K562 (cell line): ENCODE measurements around the gene PTPN1. TPM values are rescaled to one million over a fixed set of nuclear protein-coding genes. Genes with fewer than 3 reads are reported as not detected.

ENCODE experiments used
- ARID2 ChIP-seq: fragments of 450-650 bp; IDR thresholded peaks from 2 replicates; pipeline ENCODE4 v1.6.1; 2017; ENCODE audit warnings: antibody characterized with exemption, mild to moderate bottlenecking
- CAMTA2 ChIP-seq: fragments of 250-450 bp; sonication (Bioruptor Pico); conservative IDR thresholded peaks from 2 replicates; pipeline ENCODE4 v1.5.1; 2022
- CBX1 ChIP-seq: sonication (generic); IDR thresholded peaks from 2 replicates; pipeline ENCODE4 v1.6.1; 2016; ENCODE audit warnings: antibody characterized with exemption, low read depth, mild to moderate bottlenecking
- CGGBP1 ChIP-seq: fragments of 250-450 bp; sonication (Bioruptor Pico); IDR thresholded peaks from 2 replicates; pipeline ENCODE4 v1.9.0; 2021; ENCODE audit warnings: mild to moderate bottlenecking
- ELK1 ChIP-seq: sonication (generic); formaldehyde crosslinking; IDR thresholded peaks from 2 replicates; pipeline ENCODE4 v1.8.1; 2022; ENCODE audit warnings: missing genetic modification reagents
- HDGF ChIP-seq: fragments of 450-650 bp; IDR thresholded peaks from 2 replicates; pipeline ENCODE4 v1.6.1; 2016
- POLR2B ChIP-seq: fragments of 450-650 bp; IDR thresholded peaks from 2 replicates; pipeline ENCODE4 v1.6.1; 2018; ENCODE audit warnings: low read depth; ENCODE audit not compliant: partially characterized antibody
- REST ChIP-seq, 2 experiments: fragments of 450-650 bp; formaldehyde crosslinking in 1 of 2; IDR thresholded peaks; 2 replicates each; pipeline versions ENCODE4 v1.4.0 to v1.6.1; 2014 to 2020; ENCODE audit warnings: mild to moderate bottlenecking in 2 of 2, borderline replicate concordance in 1 of 2, low read depth in 1 of 2
- ZBTB34 ChIP-seq: fragments of 250-450 bp; sonication (Bioruptor Pico); IDR thresholded peaks from 2 replicates; pipeline ENCODE4 v1.8.0; 2021; ENCODE audit warnings: mild to moderate bottlenecking, moderate library complexity
- ZNF696 ChIP-seq: fragments of 250-450 bp; sonication (Bioruptor Pico); conservative IDR thresholded peaks from 2 replicates; pipeline ENCODE4 v1.4.0; 2020; ENCODE audit warnings: mild to moderate bottlenecking, moderate library complexity
- ZNF740 ChIP-seq, 3 experiments: fragments of 200-800 bp in 1 of 3; sonication (Bioruptor generic) in 1 of 3; sonication (generic) in 1 of 3; formaldehyde crosslinking in 1 of 3; IDR thresholded peaks; 2 replicates each; pipeline versions ENCODE4 v1.6.1 to v1.8.0; 2016 to 2022; ENCODE audit warnings: mild to moderate bottlenecking in 2 of 3, missing compliant biosample characterization in 2 of 3, missing genetic modification characterization in 2 of 3, missing genetic modification reagents in 1 of 3
- ZNF766 ChIP-seq: fragments of 200-800 bp; sonication (Bioruptor generic); conservative IDR thresholded peaks from 2 replicates; pipeline ENCODE4 v1.6.1; 2016; ENCODE audit warnings: missing genetic modification characterization, missing compliant biosample characterization
- ZZZ3 ChIP-seq: fragments of 450-650 bp; IDR thresholded peaks from 2 replicates; pipeline ENCODE4 v1.6.1; 2016; ENCODE audit warnings: antibody characterized with exemption, mild to moderate bottlenecking, moderate library complexity
- polyA plus RNA-seq, 8 experiments: library from polyadenylated mRNA; depleted of rRNA in 4 of 8; stranded (reverse) in 5 of 8; unstranded in 3 of 8; fragments of >200 nt; fragmentation: Nextera tagmentation in 2 of 8; fragmentation: Illumina TruSeq in 1 of 8; extraction: Ambion mirVana in 2 of 8; extraction: Trizol in 1 of 8; gene quantifications; 2 replicates each; pipeline versions ENCODE4 v1.2.1 to v1.2.3, GENCODE V29; 2011 to 2014; ENCODE audit warnings: inconsistent platforms in 1 of 8, missing spikeins in 1 of 8
- total RNA-seq, 7 experiments: library from RNA; depleted of rRNA in 6 of 7; stranded (reverse); fragments of >200 nt in 6 of 7; fragmentation: Illumina TruSeq in 2 of 7; extraction: Trizol in 2 of 7; gene quantifications; 2 replicates each; pipeline versions ENCODE4 v1.2.1 to v1.2.3, GENCODE V29; 2011 to 2021; ENCODE audit warnings: low replicate concordance in 1 of 7

PTPN1 gene
- total and polyA plus RNA-seq, 9 of the 15 experiments (the other 6 are each of a cell fraction or from before 2014, with no cell fraction given) = 11.0 to 85.3 (median 54.0) TPM

GRCh38 chr20:50625986-50626677 is 115.9 kb downstream of the PTPN1 start (continued):
- TF ChIP-seq REST (IDR thresholded peaks at IDR 0.05; ENCODE audit: borderline replicate concordance) (peak; percentile 85), REST (CRISPR knock-in tag; IDR thresholded peaks at IDR 0.05; ENCODE audit: low read depth) (no peak), ZNF766 (CRISPR knock-in tag) (no peak), ZNF740 (CRISPR knock-in tag; IDR thresholded peaks at IDR 0.05) (no peak), ZNF740 (tag; IDR thresholded peaks at IDR 0.05) (no peak), CAMTA2 (no peak), ARID2 (peak; percentile 71; the same call in 1 of the 2 replicates), CBX1 (no peak), POLR2B (no peak), HDGF (no peak), ZNF696 (CRISPR knock-in tag) (no peak), ZZZ3 (no peak), ZBTB34 (CRISPR knock-in tag) (no peak), CGGBP1 (CRISPR knock-in tag) (no peak), ELK1 (CRISPR knock-in tag) (no peak)
